Endothelial cell (in vitro differentiated cells): Measurements from ENCODE around the gene LILRB4. TPM values are rescaled to one million over a fixed set of nuclear protein-coding genes. Genes with fewer than 3 reads are reported as not detected.
"Not testable (repeated sequence)": the region's sequence is repeated elsewhere in the genome, so short reads cannot be mapped to it uniquely, and the experiment has no call there.

Experiments used
- DNase-seq: peaks from one replicate; pipeline ENCODE4 v3.0.0; 2021; ENCODE audit warnings: low spot score
- H3K27ac Mint-ChIP-seq: one replicate; pipeline ENCODE4 v1.8.0; 2021; ENCODE audit warnings: mixed read lengths, inconsistent platforms; ENCODE audit not compliant: unreplicated experiment
- H3K27me3 Mint-ChIP-seq: one replicate; pipeline ENCODE4 v1.8.0; 2021; ENCODE audit warnings: mild to moderate bottlenecking, moderate library complexity, mixed read lengths, inconsistent platforms; ENCODE audit not compliant: unreplicated experiment
- H3K36me3 Mint-ChIP-seq: one replicate; pipeline ENCODE4 v1.8.0; 2021; ENCODE audit warnings: mild to moderate bottlenecking, low read depth, mixed read lengths, inconsistent platforms; ENCODE audit not compliant: unreplicated experiment
- H3K4me1 Mint-ChIP-seq: one replicate; pipeline ENCODE4 v1.8.0; 2021; ENCODE audit warnings: mild to moderate bottlenecking, mixed read lengths, inconsistent platforms; ENCODE audit not compliant: unreplicated experiment
- H3K4me3 Mint-ChIP-seq: one replicate; pipeline ENCODE4 v1.8.0; 2021; ENCODE audit warnings: mild to moderate bottlenecking, mixed read lengths, inconsistent platforms; ENCODE audit not compliant: unreplicated experiment
- H3K9me3 Mint-ChIP-seq: one replicate; pipeline ENCODE4 v1.8.0; 2021; ENCODE audit warnings: mixed read lengths, inconsistent platforms; ENCODE audit not compliant: unreplicated experiment
- total RNA-seq: library from RNA; stranded (reverse); fragmentation: NEBNext Ultra II Directional; extraction: Animal tissue kit (Norgen Biotek cat#: 25700); gene quantifications from one replicate; pipeline ENCODE4 v1.2.1, GENCODE V29; 2021; ENCODE audit not compliant: unreplicated experiment
- TF ChIP-seq, protein P1 (sequence below): fragments of 200-600 bp; sonication (generic); IDR thresholded peaks from one replicate; pipeline ENCODE4 v1.5.0; 2021; ENCODE audit warnings: antibody characterized with exemption; ENCODE audit not compliant: unreplicated experiment

LILRB4 gene
- total RNA-seq, 1 donor from 2014 or later = not detected

DNA sequence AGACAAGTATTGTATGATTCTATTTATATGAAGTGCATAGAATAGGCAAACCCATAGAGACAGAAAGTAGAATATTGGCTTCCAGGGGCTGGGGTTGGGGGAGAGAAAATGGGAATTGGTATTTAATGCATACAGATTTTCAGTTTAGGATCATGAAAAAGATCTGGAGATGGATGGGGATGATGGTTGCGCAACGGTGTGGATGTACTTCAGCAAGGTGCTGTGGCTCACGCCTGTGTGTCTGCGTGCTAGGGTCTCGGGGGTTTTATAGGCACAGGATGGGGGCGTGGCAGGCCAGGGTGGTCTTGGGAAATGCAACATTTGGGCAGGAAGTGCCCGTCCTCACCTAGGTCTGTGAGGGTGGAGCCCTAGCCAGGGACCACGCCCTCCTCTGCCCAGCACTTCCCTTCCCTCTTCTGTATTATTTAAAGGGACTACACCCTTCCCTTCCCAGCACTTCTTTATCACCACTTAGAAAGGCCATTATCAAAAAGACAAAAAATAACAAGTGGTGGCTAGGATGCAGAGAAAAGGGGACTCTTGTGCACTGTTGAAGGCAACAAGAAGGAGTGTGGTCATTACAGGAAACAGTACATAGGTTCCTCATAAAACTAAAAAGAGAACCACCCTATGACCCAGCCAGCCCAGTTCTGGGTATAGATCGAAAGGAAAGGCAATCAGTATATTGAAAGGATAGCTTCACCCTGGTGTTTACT lies 29.0 kb downstream of the LILRB4 start:
- TF ChIP-seq, protein P1, sequence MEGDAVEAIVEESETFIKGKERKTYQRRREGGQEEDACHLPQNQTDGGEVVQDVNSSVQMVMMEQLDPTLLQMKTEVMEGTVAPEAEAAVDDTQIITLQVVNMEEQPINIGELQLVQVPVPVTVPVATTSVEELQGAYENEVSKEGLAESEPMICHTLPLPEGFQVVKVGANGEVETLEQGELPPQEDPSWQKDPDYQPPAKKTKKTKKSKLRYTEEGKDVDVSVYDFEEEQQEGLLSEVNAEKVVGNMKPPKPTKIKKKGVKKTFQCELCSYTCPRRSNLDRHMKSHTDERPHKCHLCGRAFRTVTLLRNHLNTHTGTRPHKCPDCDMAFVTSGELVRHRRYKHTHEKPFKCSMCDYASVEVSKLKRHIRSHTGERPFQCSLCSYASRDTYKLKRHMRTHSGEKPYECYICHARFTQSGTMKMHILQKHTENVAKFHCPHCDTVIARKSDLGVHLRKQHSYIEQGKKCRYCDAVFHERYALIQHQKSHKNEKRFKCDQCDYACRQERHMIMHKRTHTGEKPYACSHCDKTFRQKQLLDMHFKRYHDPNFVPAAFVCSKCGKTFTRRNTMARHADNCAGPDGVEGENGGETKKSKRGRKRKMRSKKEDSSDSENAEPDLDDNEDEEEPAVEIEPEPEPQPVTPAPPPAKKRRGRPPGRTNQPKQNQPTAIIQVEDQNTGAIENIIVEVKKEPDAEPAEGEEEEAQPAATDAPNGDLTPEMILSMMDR = no peak
- H3K27ac Mint-ChIP-seq = no peak overlapping the region
- H3K36me3 Mint-ChIP-seq = peaks cover 7% of the 10 kb centered on the region
- peaks cover 4% of the 10 kb centered on the region for H3K27me3 Mint-ChIP-seq
- DNase-seq = no peak
- H3K4me1 Mint-ChIP-seq = no peaks in the 10 kb centered on the region
- H3K9me3 Mint-ChIP-seq = peaks cover 40% of the 10 kb centered on the region
- H3K4me3 Mint-ChIP-seq = no peak overlapping the region

DNA sequence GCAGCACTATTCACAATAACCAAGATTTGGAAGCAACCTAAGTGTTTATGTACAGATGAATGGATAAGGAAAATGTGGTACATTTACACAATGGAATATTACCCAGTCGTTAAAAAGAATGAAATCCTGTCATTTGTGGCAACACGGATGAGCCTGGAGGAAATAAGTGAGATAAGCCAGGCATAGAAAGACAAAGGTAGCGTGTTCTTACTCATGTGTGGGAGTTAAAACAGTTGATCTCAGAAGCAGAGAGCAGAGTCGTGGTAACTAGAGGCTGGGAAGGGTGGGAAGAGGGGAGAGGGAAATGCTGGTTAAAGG lies 29.5 kb downstream of the LILRB4 start:
- no peaks in the 10 kb centered on the region for H3K4me1 Mint-ChIP-seq
- no peak overlapping the region for H3K4me3 Mint-ChIP-seq
- peaks cover 40% of the 10 kb centered on the region for H3K9me3 Mint-ChIP-seq
- peaks cover 7% of the 10 kb centered on the region for H3K36me3 Mint-ChIP-seq
- no peak for DNase-seq
- TF ChIP-seq, protein P1 = no peak
- H3K27ac Mint-ChIP-seq = no peak overlapping the region
- H3K27me3 Mint-ChIP-seq = peaks cover 4% of the 10 kb centered on the region

DNA sequence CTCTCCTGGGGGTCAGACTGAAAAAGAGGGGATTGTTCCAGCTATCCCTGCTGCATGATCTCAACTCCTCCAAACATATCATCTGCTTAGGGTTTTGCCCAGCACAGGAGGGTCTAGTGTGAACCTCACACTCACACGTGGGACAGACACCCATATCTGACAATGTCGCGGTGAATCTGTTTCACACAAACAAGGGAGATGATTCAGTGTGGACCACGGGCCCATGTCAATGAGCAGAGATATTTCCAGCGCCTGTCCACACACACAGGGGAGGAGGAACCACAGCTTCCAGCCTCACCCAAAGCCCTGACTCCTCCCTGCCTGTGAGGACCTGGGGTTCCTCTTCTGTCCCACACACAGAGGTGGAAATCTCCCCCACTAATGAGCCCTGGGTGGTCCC lies 31.9 kb downstream of the LILRB4 start:
- Mint-ChIP-seq H3K9me3 (peaks cover 41% of the 10 kb centered on the region), H3K27me3 (peaks cover 7% of the 10 kb centered on the region), H3K4me1 (no peaks in the 10 kb centered on the region), H3K4me3 (peak overlapping the region; percentile 38), H3K27ac (peak overlapping the region; percentile 72), H3K36me3 (peaks cover 11% of the 10 kb centered on the region)
- TF ChIP-seq, protein P1 = no peak
- no peak for DNase-seq

DNA sequence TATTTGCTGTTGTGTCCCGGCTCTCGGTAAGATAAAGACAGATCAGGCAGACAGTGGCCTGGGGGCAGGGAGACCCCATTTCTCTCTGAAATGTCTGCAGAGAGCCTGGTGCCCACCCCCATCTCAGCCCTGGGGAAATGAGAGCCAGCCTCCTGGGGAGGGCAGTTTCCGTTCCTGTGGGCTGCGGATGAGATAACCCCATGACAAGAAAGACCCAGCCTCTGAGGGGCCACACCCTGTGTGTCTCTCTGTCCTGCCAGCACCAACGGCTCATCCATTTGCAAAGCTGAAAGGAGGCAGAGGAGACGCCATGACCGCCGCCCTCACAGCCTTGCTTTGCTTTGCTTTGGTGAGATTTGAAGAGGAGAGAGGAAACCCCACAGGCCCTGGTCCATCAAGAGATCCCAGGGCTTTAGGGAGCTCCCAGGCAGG lies 33.3 kb downstream of the LILRB4 start:
- Mint-ChIP-seq H3K4me3 (no peak overlapping the region), H3K27me3 (peaks cover 9% of the 10 kb centered on the region), H3K27ac (no peak overlapping the region), H3K36me3 (peaks cover 14% of the 10 kb centered on the region), H3K4me1 (no peaks in the 10 kb centered on the region), H3K9me3 (peaks cover 45% of the 10 kb centered on the region)
- DNase-seq = no peak
- TF ChIP-seq, protein P1 = no peak

DNA sequence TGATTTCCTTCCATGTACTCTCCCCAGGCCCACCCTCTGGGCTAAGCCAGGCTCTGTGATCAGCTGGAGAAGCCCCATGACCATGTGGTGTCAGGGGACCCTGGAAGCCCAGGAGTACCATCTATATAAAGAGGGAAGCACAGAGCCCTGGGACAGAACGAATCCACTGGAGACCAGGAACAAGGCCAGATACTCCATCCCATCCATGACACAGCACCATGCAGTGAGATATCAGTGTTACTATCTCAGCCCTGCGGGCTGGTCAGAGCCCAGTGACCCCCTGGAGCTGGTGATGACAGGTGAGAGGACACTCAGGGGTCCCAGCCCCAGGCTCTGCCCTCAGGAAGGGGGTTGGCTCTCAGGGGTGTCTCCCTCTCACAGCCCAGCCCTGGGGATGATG lies 34.0 kb downstream of the LILRB4 start:
- H3K4me1 Mint-ChIP-seq = no peaks in the 10 kb centered on the region
- H3K27ac Mint-ChIP-seq = no peak overlapping the region
- no peak for DNase-seq
- H3K27me3 Mint-ChIP-seq = peaks cover 9% of the 10 kb centered on the region
- peaks cover 39% of the 10 kb centered on the region for H3K9me3 Mint-ChIP-seq
- TF ChIP-seq, protein P1 = no peak
- H3K4me3 Mint-ChIP-seq = no peak overlapping the region
- peaks cover 17% of the 10 kb centered on the region for H3K36me3 Mint-ChIP-seq

DNA sequence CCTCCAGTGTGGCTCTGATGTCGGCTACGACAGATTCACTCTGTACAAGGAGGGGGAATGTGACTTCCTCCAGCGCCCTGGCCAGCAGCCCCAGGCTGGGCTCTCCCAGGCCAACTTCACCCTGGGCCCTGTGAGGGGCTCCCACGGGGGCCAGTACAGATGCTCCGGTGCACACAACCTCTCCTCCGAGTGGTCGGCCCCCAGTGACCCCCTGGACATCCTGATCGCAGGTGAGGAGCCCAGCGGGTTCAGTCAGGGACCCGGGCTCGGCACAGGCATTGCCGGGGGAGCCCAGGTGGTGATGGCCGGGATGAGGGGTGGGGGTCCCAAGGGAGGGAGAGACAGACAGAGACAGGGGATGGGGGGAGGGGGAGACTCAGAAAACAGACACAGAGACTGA lies 34.9 kb downstream of the LILRB4 start:
- Mint-ChIP-seq H3K9me3 (peaks cover 32% of the 10 kb centered on the region), H3K36me3 (peaks cover 19% of the 10 kb centered on the region)
- H3K27me3 Mint-ChIP-seq, H3K4me3 Mint-ChIP-seq, H3K27ac Mint-ChIP-seq, H3K4me1 Mint-ChIP-seq, DNase-seq: not testable (repeated sequence)
